B cell (primary cell): Measurements from ENCODE around the gene ADCY1. TPM values are rescaled to one million over a fixed set of nuclear protein-coding genes. Genes with fewer than 3 reads are reported as not detected.

Experiments used
- ATAC-seq: fragments of 200-7000 bp; cut with Tn5 transposase; one replicate; pipeline ENCODE4 v1.10.0; 2021; ENCODE audit warnings: low read depth, mild to moderate bottlenecking, moderate number of reproducible peaks, moderate library complexity
- CTCF ChIA-PET: fragments of 350-600 bp; sonication (Branson Sonifier 250); formaldehyde crosslinking; loops from one replicate; lab custom pipeline; 2021; ENCODE audit warnings: antibody characterized with exemption, inconsistent platforms; lab: Charles Lee
- POLR2A ChIA-PET: fragments of 350-600 bp; sonication (Branson Sonifier 250); formaldehyde crosslinking; loops from one replicate; lab custom pipeline; 2021; ENCODE audit warnings: antibody characterized with exemption; lab: Charles Lee
- DNase-seq: peaks from one replicate; pipeline ENCODE4 v3.0.0; 2013
- H2AFZ ChIP-seq: 2 replicates; pipeline ENCODE4 v1.6.1; 2012; ENCODE audit warnings: mild to moderate bottlenecking, low read depth, low read length; ENCODE audit not compliant: insufficient read depth, poor library complexity, severe bottlenecking
- H3K27ac ChIP-seq, 2 donors: 1 replicate in 1 of 2; 2 replicates in 1 of 2; pipeline ENCODE4 v1.5.1; 2012 to 2013; ENCODE audit warnings: low read length in 2 of 2, mild to moderate bottlenecking in 2 of 2, moderate library complexity in 1 of 2
- H3K27me3 ChIP-seq, 4 experiments: fragments of 200-600 bp in 1 of 4; sonication (generic) in 1 of 4; replicated peaks in 1 of 4; 1 replicate in 2 of 4; 2 replicates in 2 of 4; pipeline versions ENCODE4 v1.6.1 to v1.7.0; 2013 to 2016; ENCODE audit warnings: low read length in 3 of 4, mild to moderate bottlenecking in 2 of 4, mixed read lengths in 1 of 4, moderate library complexity in 1 of 4; ENCODE audit not compliant: insufficient read depth in 4 of 4, control insufficient read depth in 3 of 4; ENCODE audit errors: control extremely low read depth in 1 of 4
- H3K36me3 ChIP-seq, 2 experiments: replicated peaks in 1 of 2; 1 replicate in 1 of 2; 2 replicates in 1 of 2; pipeline versions ENCODE4 v1.6.1 to v1.7.1; 2013; ENCODE audit warnings: low read length in 1 of 2; ENCODE audit not compliant: insufficient read depth in 2 of 2, control insufficient read depth in 1 of 2; ENCODE audit errors: control extremely low read depth in 1 of 2, extremely low read depth in 1 of 2
- H3K4me1 ChIP-seq, 2 donors: fragments of 200-600 bp in 1 of 2; sonication (generic) in 1 of 2; 1 replicate in 1 of 2; 2 replicates in 1 of 2; pipeline versions ENCODE4 v1.5.1 to v1.6.1; 2013 to 2017; ENCODE audit warnings: low read length in 2 of 2; ENCODE audit not compliant: control insufficient read depth in 2 of 2, insufficient read depth in 2 of 2
- H3K4me2 ChIP-seq: replicated peaks from 2 replicates; pipeline ENCODE3; 2012; ENCODE audit warnings: mild to moderate bottlenecking, low read depth, low read length; ENCODE audit not compliant: poor library complexity, severe bottlenecking
- H3K4me3 ChIP-seq, 5 experiments: fragments of 200-600 bp in 1 of 5; sonication (generic) in 1 of 5; 1 replicate in 3 of 5; 2 replicates in 2 of 5; pipeline versions ENCODE4 v1.5.1 to v1.7.0; 2011 to 2016; ENCODE audit warnings: low read length in 4 of 5, mild to moderate bottlenecking in 4 of 5, low read depth in 2 of 5, control low read depth in 1 of 5, moderate library complexity in 1 of 5; ENCODE audit not compliant: insufficient read depth in 1 of 5; ENCODE audit errors: control extremely low read depth in 1 of 5, extremely low read depth in 1 of 5
- H3K79me2 ChIP-seq: fragments of 200-600 bp; sonication (generic); one replicate; pipeline ENCODE4 v1.6.0; 2016; ENCODE audit warnings: low read length; ENCODE audit not compliant: control insufficient read depth, insufficient read depth
- H3K9ac ChIP-seq: fragments of 200-600 bp; sonication (generic); 2 replicates; pipeline ENCODE4 v1.6.1; 2017; ENCODE audit warnings: mild to moderate bottlenecking, low read length, moderate library complexity
- H3K9me3 ChIP-seq, 3 donors: one replicate each; pipeline versions ENCODE4 v1.6.1 to v1.7.1; 2013; ENCODE audit warnings: low read length in 2 of 3; ENCODE audit not compliant: control insufficient read depth in 2 of 3, insufficient read depth in 1 of 3; ENCODE audit errors: control extremely low read depth in 1 of 3
- H4K20me1 ChIP-seq: 2 replicates; pipeline ENCODE4 v1.6.0; 2012; ENCODE audit warnings: mild to moderate bottlenecking, low read length; ENCODE audit not compliant: insufficient read depth, control insufficient read depth, poor library complexity, severe bottlenecking
- H3K27ac Mint-ChIP-seq: one replicate; pipeline ENCODE4 v1.8.0; 2021; ENCODE audit warnings: mixed read lengths
- H3K27me3 Mint-ChIP-seq: one replicate; pipeline ENCODE4 v1.8.0; 2021; ENCODE audit warnings: mixed read lengths
- H3K4me1 Mint-ChIP-seq: one replicate; pipeline ENCODE4 v1.8.0; 2021; ENCODE audit warnings: mixed read lengths
- H3K4me3 Mint-ChIP-seq: one replicate; pipeline ENCODE4 v1.8.0; 2021; ENCODE audit warnings: mixed read lengths
- H3K9me3 Mint-ChIP-seq: one replicate; pipeline ENCODE4 v1.8.0; 2022; ENCODE audit warnings: mixed read lengths; ENCODE audit not compliant: insufficient read depth
- EZH2 ChIP-seq: IDR thresholded peaks from 2 replicates; pipeline ENCODE4 v1.6.1; 2012; ENCODE audit warnings: borderline replicate concordance, low read depth, mild to moderate bottlenecking, moderate library complexity, low read length; ENCODE audit not compliant: insufficient read depth, poor library complexity, severe bottlenecking
- WGBS: methylation state at CpG from one replicate; pipeline ENCODE4 v1.1.5; 2013; ENCODE audit warnings: missing lambda C conversion rate; ENCODE audit not compliant: insufficient coverage; 5-methylcytosine and 5-hydroxymethylcytosine counted together
- intact Hi-C: fragments of 100-400 bp; cut with micrococcal nuclease; formaldehyde crosslinking; loops from one replicate; pipeline ENCODE4 v1.10.0; 2022
- polyA plus RNA-seq: library from polyadenylated mRNA; depleted of rRNA; stranded (reverse); fragments of >200 nt; gene quantifications from 2 replicates; pipeline ENCODE4 v1.2.3, GENCODE V29; 2012
- total RNA-seq, 2 donors: library from RNA; stranded (reverse); fragments of 120-200 nt in 1 of 2; gene quantifications; 1 replicate in 1 of 2; 2 replicates in 1 of 2; pipeline versions ENCODE4 v1.2.3 to v1.2.4, GENCODE V29; 2013 to 2022
- TF ChIP-seq, protein P1 (sequence below): fragments of 200-600 bp; IDR thresholded peaks from one replicate; pipeline ENCODE4 v1.8.0; 2022; ENCODE audit warnings: antibody characterized with exemption, mild to moderate bottlenecking

Gene ADCY1
- total and polyA plus RNA-seq, 2 donors (not counting 1 experiment from before 2014, with no cell fraction given) = 0.05 to 0.12 TPM

DNA sequence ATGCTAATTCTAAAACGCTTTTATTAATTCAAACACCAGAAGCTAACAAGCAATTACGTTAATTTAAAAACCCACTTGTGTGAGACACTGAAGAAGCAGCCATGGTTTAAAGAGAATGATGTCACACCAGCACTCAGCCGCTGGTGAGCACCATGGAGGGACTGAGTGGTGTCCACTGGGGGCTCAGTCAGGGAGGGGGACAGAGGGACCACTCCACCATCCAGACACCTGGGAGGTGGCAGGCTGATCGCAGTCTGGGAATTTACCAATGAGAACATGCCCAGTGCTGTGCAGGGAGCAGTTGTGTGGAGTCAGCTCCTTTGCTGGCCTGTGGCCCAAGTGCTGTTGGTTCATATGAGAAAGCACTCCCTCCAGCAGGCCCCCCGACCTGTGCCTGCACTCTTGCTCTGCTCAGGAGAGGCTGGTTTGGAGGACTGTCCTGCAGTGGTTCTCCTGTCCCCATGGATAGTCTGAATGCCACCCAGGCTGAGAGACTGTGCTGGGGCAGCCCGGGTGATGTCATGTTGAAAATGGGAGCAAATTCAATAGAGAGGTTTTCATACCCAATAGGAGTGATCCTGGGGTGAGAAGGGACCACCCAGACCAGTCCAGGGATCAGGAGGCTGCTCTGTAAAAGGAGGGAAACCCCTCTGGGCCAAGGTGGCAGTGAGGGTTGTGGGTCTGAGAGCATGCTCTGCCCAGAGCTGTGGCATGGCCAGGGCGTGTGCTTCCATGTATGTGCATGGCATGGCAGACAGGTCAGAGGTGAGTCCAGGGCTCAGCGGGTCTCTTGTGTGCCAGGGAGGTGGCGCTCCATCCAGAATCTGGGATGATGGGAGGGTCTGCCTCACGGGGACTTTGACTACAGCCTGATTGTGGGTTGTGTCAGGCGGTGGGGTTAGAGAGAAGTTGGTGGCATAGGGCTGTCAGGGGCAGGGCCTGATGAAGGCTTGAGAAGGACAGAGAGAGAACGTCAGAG lies 12.7 kb downstream of the ADCY1 start:
- ATAC-seq (no peak), DNase-seq (no peak)
- H3K27me3 Mint-ChIP-seq = peaks cover 3% of the 10 kb centered on the region
- H3K9me3 Mint-ChIP-seq = no peaks in the 10 kb centered on the region
- intact Hi-C loops = no loop called here
- no peak overlapping the region for H3K4me3 Mint-ChIP-seq
- Histone ChIP-seq H3K4me2 (no peak overlapping the region), H3K4me3 (no peak overlapping the region), H4K20me1 (no peaks in the 10 kb centered on the region), H3K9ac (no peak overlapping the region), H2AFZ (no peak overlapping the region), H3K9me3 (no peaks in the 10 kb centered on the region), H3K4me1 (no peaks in the 10 kb centered on the region), H3K27me3 (no peaks in the 10 kb centered on the region), H3K79me2 (no peaks in the 10 kb centered on the region), H3K27ac (no peak overlapping the region), H3K36me3 (no peaks in the 10 kb centered on the region)
- ChIA-PET CTCF (no interaction called here), POLR2A (no interaction called here)
- WGBS = 86% methylated on average over 9 of the region's 12 CpGs
- no peak overlapping the region for H3K27ac Mint-ChIP-seq
- TF ChIP-seq, protein P1, sequence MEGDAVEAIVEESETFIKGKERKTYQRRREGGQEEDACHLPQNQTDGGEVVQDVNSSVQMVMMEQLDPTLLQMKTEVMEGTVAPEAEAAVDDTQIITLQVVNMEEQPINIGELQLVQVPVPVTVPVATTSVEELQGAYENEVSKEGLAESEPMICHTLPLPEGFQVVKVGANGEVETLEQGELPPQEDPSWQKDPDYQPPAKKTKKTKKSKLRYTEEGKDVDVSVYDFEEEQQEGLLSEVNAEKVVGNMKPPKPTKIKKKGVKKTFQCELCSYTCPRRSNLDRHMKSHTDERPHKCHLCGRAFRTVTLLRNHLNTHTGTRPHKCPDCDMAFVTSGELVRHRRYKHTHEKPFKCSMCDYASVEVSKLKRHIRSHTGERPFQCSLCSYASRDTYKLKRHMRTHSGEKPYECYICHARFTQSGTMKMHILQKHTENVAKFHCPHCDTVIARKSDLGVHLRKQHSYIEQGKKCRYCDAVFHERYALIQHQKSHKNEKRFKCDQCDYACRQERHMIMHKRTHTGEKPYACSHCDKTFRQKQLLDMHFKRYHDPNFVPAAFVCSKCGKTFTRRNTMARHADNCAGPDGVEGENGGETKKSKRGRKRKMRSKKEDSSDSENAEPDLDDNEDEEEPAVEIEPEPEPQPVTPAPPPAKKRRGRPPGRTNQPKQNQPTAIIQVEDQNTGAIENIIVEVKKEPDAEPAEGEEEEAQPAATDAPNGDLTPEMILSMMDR = no peak
- TF ChIP-seq EZH2 = no peak
- no peaks in the 10 kb centered on the region for H3K4me1 Mint-ChIP-seq

DNA sequence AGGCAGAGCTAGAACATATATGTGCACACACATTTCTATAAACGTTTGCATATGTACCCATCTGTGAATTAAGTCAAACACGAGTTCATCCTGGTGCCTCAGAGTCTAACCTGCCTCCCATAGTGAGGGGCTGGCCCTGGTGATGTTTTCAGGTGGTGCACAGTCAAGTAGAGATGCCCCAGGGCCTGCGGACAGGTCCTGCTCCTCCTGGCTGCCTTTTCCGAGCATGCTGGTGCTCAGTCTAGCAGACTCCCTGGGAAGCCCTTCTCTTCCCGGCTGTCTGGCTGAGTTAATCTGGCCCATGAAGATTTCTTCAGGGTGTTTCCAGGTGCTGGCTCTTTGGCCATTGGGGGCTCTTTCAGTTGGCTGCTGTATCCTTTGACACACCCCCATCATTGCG lies 14.3 kb downstream of the ADCY1 start:
- H3K9me3 ChIP-seq = no peaks in the 10 kb centered on the region
- H3K4me2 ChIP-seq = no peak overlapping the region
- Mint-ChIP-seq H3K27me3 (peaks cover 3% of the 10 kb centered on the region), H3K9me3 (no peaks in the 10 kb centered on the region), H3K4me3 (no peak overlapping the region), H3K4me1 (no peaks in the 10 kb centered on the region), H3K27ac (no peak overlapping the region)
- ATAC-seq = no peak
- H3K4me1 ChIP-seq = no peaks in the 10 kb centered on the region
- H3K27me3 ChIP-seq = no peaks in the 10 kb centered on the region
- no peak overlapping the region for H3K4me3 ChIP-seq
- TF ChIP-seq EZH2 = no peak
- TF ChIP-seq, protein P1 = no peak
- H3K9ac ChIP-seq = no peak overlapping the region
- no peaks in the 10 kb centered on the region for H3K36me3 ChIP-seq
- intact Hi-C loops = no loop called here
- no peak for DNase-seq
- 94% methylated on average over 4 of the region's 6 CpGs for WGBS
- no peak overlapping the region for H3K27ac ChIP-seq
- ChIA-PET CTCF (no interaction called here), POLR2A (no interaction called here)
- no peak overlapping the region for H2AFZ ChIP-seq
- H3K79me2 ChIP-seq = no peaks in the 10 kb centered on the region
- H4K20me1 ChIP-seq = no peaks in the 10 kb centered on the region
